Measurements from ENCODE around the gene ECEL1.

GRCh38 chr2:232482301-232483238, 5.1 kb downstream of the ECEL1 start:
- no peak for TF ChIP-seq EZH2 (IDR thresholded peaks at IDR 0.05; ENCODE audit: insufficient read depth, poor library complexity, severe bottlenecking)
- no peak for TF ChIP-seq EZH2phosphoT487 (IDR thresholded peaks at IDR 0.05; ENCODE audit: insufficient read depth, low read depth)
